KMS-11 (cell line): Measurements from ENCODE around the gene KCNJ11.

Source experiments
- H2AFZ ChIP-seq: fragments of 200-600 bp; sonication (generic); 2 replicates; pipeline ENCODE4 v1.6.1; 2016; ENCODE audit warnings: antibody characterized with exemption, mixed run types, low read depth
- H3K27ac ChIP-seq: fragments of 200-600 bp; sonication (generic); 2 replicates; pipeline ENCODE4 v1.6.1; 2016; ENCODE audit warnings: mild to moderate bottlenecking, mixed run types
- H3K27me3 ChIP-seq: fragments of 200-600 bp; sonication (generic); 2 replicates; pipeline ENCODE4 v1.6.1; 2017; ENCODE audit warnings: mild to moderate bottlenecking, low read depth, mixed run types, moderate library complexity; ENCODE audit not compliant: insufficient read depth
- H3K36me3 ChIP-seq: fragments of 200-600 bp; sonication (generic); 2 replicates; pipeline ENCODE4 v1.6.1; 2017; ENCODE audit warnings: mild to moderate bottlenecking, mixed run types; ENCODE audit not compliant: insufficient read depth
- H3K4me1 ChIP-seq: fragments of 200-600 bp; sonication (generic); 2 replicates; pipeline ENCODE4 v1.6.1; 2016; ENCODE audit warnings: mild to moderate bottlenecking, low read depth, mixed run types; ENCODE audit not compliant: poor library complexity, severe bottlenecking
- H3K4me2 ChIP-seq: fragments of 200-600 bp; sonication (generic); 2 replicates; pipeline ENCODE4 v1.7.0; 2016; ENCODE audit warnings: mild to moderate bottlenecking, mixed run types
- H3K4me3 ChIP-seq: fragments of 200-600 bp; sonication (generic); IDR thresholded peaks from 2 replicates; pipeline ENCODE4 v1.6.1; 2017; ENCODE audit warnings: low read depth, low read length, mixed read lengths; ENCODE audit not compliant: insufficient read depth
- H3K79me2 ChIP-seq: fragments of 200-600 bp; sonication (generic); 2 replicates; pipeline ENCODE4 v1.6.1; 2016; ENCODE audit warnings: low read depth, mixed run types; ENCODE audit not compliant: insufficient read depth
- H3K9ac ChIP-seq: fragments of 200-600 bp; sonication (generic); 2 replicates; pipeline ENCODE4 v1.6.1; 2016; ENCODE audit warnings: mild to moderate bottlenecking, mixed run types
- H4K20me1 ChIP-seq: fragments of 200-600 bp; sonication (generic); 2 replicates; pipeline ENCODE4 v1.6.1; 2016; ENCODE audit warnings: mild to moderate bottlenecking, mixed run types; ENCODE audit not compliant: insufficient read depth
- TF ChIP-seq, protein P1 (sequence below): fragments of 200-600 bp; sonication (generic); conservative IDR thresholded peaks from 2 replicates; pipeline ENCODE4 v1.6.1; 2017; ENCODE audit warnings: low read depth, mild to moderate bottlenecking, antibody characterized with exemption, low read length, moderate library complexity, mixed read lengths

KCNJ11 gene

DNA sequence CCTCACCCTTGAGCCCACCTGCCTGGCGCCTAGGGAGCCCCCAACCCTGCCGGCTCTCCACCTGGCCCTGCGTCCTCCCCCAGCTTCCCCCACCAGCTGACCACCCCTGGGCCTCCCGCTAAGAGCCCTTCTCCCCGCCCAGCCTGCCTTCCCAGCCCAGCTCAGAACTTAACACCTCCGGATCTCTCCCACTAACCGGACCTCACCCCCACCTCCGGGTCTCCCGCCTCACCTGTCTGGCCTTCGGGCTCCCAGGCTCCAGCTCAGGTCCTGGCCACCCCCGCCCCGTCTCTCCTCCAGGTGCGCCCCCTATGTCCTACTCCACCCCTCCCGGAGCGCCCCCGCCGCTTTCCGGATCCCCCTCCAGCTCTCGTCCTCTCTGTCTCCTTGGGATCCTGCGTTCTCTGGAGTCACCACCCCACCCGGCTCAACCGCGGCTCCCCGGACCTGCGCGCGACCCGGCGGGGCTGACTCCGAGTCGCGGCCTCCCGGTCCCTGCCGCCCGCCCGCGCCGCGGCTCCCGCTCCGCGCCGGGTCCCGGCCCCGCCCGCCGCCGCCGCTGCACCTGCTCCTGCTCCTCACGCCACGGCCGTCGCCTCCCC is at the start of gene KCNJ11:
TSS of gene KCNJ11 (minus strand) at position 51 of the 602 bp plus-strand sequence. CDS start 568 bp downstream, outside the sequence.
- Histone ChIP-seq H3K4me2 (peak within 1 kb of the TSS; percentile 69), H3K9ac (peak within 1 kb of the TSS; percentile 58; the same call in 1 of the 2 replicates), H4K20me1 (no peaks in the 10 kb centered on the region), H3K27ac (no peak within 1 kb of the TSS; the same call in 1 of the 2 replicates), H3K79me2 (no peaks in the 10 kb centered on the region), H3K27me3 (no peaks in the 10 kb centered on the region), H3K36me3 (no peaks in the 10 kb centered on the region), H3K4me3 (no peak within 1 kb of the TSS), H2AFZ (peak within 1 kb of the TSS; percentile 88), H3K4me1 (peaks cover 14% of the 10 kb centered on the region)
- TF ChIP-seq, protein P1, sequence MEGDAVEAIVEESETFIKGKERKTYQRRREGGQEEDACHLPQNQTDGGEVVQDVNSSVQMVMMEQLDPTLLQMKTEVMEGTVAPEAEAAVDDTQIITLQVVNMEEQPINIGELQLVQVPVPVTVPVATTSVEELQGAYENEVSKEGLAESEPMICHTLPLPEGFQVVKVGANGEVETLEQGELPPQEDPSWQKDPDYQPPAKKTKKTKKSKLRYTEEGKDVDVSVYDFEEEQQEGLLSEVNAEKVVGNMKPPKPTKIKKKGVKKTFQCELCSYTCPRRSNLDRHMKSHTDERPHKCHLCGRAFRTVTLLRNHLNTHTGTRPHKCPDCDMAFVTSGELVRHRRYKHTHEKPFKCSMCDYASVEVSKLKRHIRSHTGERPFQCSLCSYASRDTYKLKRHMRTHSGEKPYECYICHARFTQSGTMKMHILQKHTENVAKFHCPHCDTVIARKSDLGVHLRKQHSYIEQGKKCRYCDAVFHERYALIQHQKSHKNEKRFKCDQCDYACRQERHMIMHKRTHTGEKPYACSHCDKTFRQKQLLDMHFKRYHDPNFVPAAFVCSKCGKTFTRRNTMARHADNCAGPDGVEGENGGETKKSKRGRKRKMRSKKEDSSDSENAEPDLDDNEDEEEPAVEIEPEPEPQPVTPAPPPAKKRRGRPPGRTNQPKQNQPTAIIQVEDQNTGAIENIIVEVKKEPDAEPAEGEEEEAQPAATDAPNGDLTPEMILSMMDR, result no peak

DNA sequence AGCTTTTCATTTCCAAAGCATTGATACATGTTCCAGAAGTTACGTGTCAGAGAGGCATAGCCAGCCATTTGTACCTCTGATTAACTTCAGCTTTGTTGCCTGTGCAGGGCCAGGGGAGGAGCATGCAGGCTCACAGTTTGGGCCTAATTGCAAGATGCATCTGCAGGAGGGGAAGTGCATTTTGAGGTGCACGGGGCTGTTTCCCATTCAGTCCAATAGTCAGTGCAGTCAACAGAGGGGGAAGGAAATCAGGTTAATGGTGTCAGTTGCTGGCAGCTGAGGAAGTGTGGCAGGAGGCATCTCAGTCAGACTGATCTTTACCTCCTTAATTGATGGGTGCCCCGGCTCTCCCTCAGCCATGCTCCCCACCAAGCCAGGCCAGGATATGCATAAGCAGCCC is 48.9 kb upstream of the KCNJ11 start:
- H3K4me1 ChIP-seq, result no peaks in the 10 kb centered on the region
- no peaks in the 10 kb centered on the region for H3K79me2 ChIP-seq
- no peak overlapping the region for H3K4me3 ChIP-seq
- no peak overlapping the region for H2AFZ ChIP-seq
- H4K20me1 ChIP-seq, result no peaks in the 10 kb centered on the region
- TF ChIP-seq, protein P1, result no peak
- H3K27ac ChIP-seq, result no peak overlapping the region
- no peaks in the 10 kb centered on the region for H3K36me3 ChIP-seq
- H3K27me3 ChIP-seq, result no peaks in the 10 kb centered on the region
- no peak overlapping the region for H3K4me2 ChIP-seq
- H3K9ac ChIP-seq, result no peak overlapping the region

DNA sequence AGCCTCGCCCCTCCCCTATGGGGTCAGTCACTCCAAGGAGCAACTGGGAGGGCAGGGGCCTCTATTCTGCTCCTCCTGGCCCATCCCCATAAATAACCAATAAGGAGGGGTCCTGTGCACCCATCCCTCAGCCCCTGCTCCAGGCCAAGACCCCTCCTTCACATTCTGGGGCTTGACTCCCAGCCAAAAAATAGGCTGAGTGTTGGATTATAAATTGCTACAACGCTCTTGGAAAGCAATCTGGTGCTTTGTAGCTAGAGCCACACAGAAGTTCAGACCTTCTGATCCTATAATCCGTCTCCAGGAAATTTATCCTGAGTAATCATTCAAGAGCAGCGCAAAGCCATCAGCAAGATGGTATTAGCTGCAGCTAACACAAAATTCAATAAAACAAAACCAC is 45.6 kb upstream of the KCNJ11 start:
- Histone ChIP-seq H3K27me3 (no peaks in the 10 kb centered on the region), H3K4me2 (no peak overlapping the region), H3K79me2 (no peaks in the 10 kb centered on the region), H3K27ac (no peak overlapping the region), H3K36me3 (no peaks in the 10 kb centered on the region), H3K4me1 (no peaks in the 10 kb centered on the region), H3K4me3 (no peak overlapping the region), H4K20me1 (no peaks in the 10 kb centered on the region), H2AFZ (no peak overlapping the region), H3K9ac (no peak overlapping the region)
- TF ChIP-seq, protein P1, result no peak

DNA sequence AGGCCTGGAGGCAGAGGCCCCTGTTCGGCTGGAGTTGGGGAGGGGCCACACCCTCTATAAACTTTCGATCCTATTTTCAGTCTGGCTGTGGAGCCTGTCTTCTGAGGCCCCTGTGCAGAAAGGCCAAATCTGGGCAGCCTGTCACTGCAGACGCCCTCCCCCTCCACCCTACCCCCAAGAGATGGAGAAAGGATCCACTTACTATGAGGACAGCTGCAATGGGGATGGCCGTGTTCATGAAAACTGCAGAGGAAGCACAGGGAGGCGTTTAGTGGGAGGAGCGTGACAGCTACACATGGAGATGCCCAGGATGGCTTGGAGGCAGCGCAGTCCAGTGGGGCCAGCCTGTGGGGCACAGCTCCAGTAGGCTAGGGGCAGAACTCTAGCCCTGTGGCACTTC is 43.5 kb upstream of the KCNJ11 start:
- H3K36me3 ChIP-seq, result no peaks in the 10 kb centered on the region
- H3K4me3 ChIP-seq, result no peak overlapping the region
- H4K20me1 ChIP-seq, result no peaks in the 10 kb centered on the region
- no peak overlapping the region for H3K9ac ChIP-seq
- no peak overlapping the region for H2AFZ ChIP-seq
- H3K27me3 ChIP-seq, result no peaks in the 10 kb centered on the region
- TF ChIP-seq, protein P1, result no peak
- H3K4me2 ChIP-seq, result no peak overlapping the region
- H3K27ac ChIP-seq, result no peak overlapping the region
- H3K79me2 ChIP-seq, result no peaks in the 10 kb centered on the region
- no peaks in the 10 kb centered on the region for H3K4me1 ChIP-seq
